ENCODE measurements around the gene PRELID2.
"Not testable (repeated sequence)": the region's sequence is repeated elsewhere in the genome, so short reads cannot be mapped to it uniquely, and the experiment has no call there.

PRELID2 gene

DNA sequence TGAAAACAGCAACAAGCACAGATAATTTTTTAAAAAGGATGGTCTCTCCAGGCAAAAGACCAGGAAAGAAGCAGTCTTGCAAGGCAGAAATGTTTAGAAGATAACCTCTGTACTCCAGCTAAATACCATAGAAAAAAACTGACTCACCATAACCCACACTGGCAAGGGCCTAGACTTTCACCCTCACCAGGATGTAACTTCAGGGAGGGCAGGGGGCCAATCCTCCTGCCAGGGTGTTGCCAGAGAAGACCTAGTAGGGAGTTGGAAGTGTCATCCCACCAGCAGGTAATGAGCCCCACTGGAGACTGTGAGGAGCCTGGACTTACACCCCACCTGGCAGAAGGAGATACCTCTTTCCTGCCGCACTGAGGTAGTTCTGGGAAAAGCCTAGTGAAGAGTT is 97.6 kb downstream of the PRELID2 start:
- DNase-seq, result no peak

- not testable (repeated sequence) for DNase-seq
These were observed 105.2 kb downstream of the PRELID2 start for GRCh38 chr5:145729956-145730355.

- DNase-seq, result no peak
These were observed 111.6 kb downstream of the PRELID2 start for GRCh38 chr5:145723516-145723915.

DNA sequence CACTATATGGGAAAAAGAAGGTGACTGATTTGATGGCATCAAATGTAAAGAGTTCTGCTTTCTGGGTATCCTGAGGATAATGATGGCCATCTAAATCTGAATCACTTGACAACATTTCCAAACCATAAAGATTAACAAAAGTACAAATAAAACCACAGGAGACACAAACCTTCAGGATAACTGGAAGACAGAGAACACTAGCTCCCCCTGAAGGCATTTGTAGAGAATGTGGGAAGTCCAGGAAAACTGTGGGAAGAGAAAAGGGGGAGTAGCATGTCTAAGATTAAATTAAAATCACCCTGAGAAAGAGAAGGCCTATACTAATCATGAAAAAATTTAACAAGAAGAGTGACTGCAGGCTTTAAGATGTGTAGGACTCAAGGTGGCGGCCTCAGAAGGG is 116.2 kb downstream of the PRELID2 start:
- DNase-seq, result no peak

DNA sequence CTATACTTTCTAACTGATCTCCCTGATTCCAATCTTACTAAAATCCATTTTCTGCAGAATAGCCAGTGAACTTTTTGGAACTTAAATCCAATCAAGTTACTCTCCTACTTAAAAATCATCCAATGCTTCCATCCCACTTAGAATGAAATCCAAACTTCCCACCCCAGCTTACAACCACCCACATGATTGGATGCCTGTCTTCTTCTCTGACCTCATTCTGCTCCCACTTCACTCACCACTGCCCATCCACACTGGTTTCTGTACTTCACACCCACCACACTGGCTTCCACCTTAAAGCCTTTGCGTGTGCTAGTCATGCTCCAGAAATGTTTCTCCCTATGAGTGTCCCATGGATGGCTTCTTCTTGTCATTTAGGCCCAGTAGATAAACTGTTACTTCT is 119.7 kb downstream of the PRELID2 start:
- DNase-seq, result no peak

GRCh38 chr5:145712245-145712644 is 122.9 kb downstream of the PRELID2 start:
- no peak for DNase-seq

GRCh38 chr5:145711417-145711816 is 123.7 kb downstream of the PRELID2 start:
- no peak for DNase-seq
